ENCODE measurements around the gene NELL1. TPM values are rescaled to one million over a fixed set of nuclear protein-coding genes. Genes with fewer than 3 reads are reported as not detected.

Gene NELL1
- total RNA-seq, 4 donors from 2014 or later: not detected

DNA sequence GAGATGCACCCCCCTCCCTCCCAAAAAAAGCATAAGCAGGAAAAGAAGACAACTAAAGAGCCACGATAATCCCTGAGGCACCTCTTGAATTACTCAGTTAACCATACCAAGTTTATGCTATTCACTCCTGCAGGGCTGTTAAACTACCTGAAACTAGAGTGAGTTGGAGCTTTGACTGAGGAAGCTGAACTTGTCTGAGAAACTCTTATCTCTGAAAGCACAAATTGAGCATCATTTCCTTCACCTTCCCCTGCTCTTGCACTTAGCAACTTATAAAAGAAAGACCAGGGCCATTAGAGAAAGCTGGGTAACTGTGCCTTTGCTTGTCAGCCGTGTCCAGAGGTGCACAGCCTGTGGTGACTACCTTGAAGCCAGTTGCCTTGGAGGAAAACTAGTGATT is 745.6 kb downstream of the NELL1 start:
- Histone ChIP-seq H3K4me3 (no peak overlapping the region), H3K4me1 (no peaks in the 10 kb centered on the region), H3K27me3 (no peaks in the 10 kb centered on the region), H3K9me3 (no peaks in the 10 kb centered on the region), H3K36me3 (no peaks in the 10 kb centered on the region), H3K27ac (no peak overlapping the region)
- intact Hi-C loops (cut with DNase I; ENCODE audit: low total_unique reads) (no loop called here), in situ Hi-C loops (cut with MboI; ENCODE audit: low sequenced_read_pairs in 4 of 4) (no loop called here)
- DNase-seq (no peak), ATAC-seq (no peak)
- TF ChIP-seq, protein P1, sequence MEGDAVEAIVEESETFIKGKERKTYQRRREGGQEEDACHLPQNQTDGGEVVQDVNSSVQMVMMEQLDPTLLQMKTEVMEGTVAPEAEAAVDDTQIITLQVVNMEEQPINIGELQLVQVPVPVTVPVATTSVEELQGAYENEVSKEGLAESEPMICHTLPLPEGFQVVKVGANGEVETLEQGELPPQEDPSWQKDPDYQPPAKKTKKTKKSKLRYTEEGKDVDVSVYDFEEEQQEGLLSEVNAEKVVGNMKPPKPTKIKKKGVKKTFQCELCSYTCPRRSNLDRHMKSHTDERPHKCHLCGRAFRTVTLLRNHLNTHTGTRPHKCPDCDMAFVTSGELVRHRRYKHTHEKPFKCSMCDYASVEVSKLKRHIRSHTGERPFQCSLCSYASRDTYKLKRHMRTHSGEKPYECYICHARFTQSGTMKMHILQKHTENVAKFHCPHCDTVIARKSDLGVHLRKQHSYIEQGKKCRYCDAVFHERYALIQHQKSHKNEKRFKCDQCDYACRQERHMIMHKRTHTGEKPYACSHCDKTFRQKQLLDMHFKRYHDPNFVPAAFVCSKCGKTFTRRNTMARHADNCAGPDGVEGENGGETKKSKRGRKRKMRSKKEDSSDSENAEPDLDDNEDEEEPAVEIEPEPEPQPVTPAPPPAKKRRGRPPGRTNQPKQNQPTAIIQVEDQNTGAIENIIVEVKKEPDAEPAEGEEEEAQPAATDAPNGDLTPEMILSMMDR (IDR thresholded peaks at IDR 0.05 in 4 of 5, conservative IDR thresholded peaks at IDR 0.05 in 1 of 5): no peak

DNA sequence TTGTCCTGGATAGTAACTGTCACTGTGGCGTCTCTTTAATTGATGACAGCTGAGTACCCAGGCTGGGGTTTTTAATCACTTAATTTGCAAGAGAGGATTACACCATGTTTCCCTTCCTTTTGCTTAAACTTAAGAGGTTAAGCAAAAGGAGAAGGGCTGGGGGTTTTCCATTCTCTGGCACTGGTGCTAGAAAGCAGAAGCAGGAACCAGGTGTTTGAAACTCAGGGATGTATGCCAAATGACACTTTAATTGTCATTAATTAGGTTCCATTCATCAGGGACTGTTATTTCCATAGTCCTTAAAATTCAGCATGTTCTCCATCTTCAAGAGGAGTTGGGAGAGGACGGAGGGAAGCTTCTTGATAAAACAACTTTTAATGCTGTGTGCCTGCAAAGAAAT is 746.2 kb downstream of the NELL1 start:
- no peak for TF ChIP-seq POLR2A (IDR thresholded peaks at IDR 0.05)
- TF ChIP-seq, protein P1 (IDR thresholded peaks at IDR 0.05 in 4 of 5, conservative IDR thresholded peaks at IDR 0.05 in 1 of 5): no peak
- no peaks in the 10 kb centered on the region for H3K4me1 ChIP-seq
- ATAC-seq: no peak
- H3K9me3 ChIP-seq: no peaks in the 10 kb centered on the region
- no peak for DNase-seq
- intact Hi-C loops (cut with DNase I; ENCODE audit: low total_unique reads): no loop called here
- in situ Hi-C loops (cut with MboI; ENCODE audit: low sequenced_read_pairs in 4 of 4): no loop called here
- H3K36me3 ChIP-seq: no peaks in the 10 kb centered on the region
- H3K27ac ChIP-seq: no peak overlapping the region
- H3K27me3 ChIP-seq: no peaks in the 10 kb centered on the region
- no peak overlapping the region for H3K4me3 ChIP-seq

DNA sequence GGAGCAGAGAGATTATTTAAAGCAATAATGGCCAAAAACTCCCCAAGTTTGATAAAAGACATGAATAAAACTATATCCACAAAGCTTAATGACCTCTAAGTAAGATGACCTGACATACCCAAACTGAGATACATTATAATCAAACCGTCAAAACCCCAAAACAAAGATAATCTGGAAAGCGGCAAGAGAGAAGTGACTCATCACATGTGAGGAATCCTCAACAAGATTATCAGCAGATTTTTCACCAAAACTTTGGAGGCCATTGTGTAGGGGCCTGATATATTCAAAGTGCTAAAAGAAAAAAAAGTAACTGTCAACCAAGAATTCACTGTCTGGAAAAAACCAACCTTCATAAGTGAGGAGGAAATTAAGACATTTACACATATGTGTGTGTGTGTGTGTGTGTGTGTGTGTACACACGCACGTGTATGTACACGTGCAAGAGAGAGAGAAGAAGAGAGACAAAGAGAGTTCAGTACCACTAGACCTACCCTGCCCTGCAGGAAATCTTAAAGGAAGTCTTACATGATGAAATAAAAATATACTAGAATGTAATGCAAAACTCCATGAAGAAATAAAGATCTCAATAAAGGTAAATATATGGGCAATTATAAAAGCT is 752.4 kb downstream of the NELL1 start:
- in situ Hi-C loops (cut with MboI; ENCODE audit: low sequenced_read_pairs in 4 of 4) (no loop called here), intact Hi-C loops (cut with DNase I; ENCODE audit: low total_unique reads) (no loop called here)
- H3K36me3 ChIP-seq: no peaks in the 10 kb centered on the region
- no peak overlapping the region for H3K27ac ChIP-seq
- DNase-seq (no peak), ATAC-seq (no peak)
- no peaks in the 10 kb centered on the region for H3K27me3 ChIP-seq
- H3K9me3 ChIP-seq: no peaks in the 10 kb centered on the region
- no peak overlapping the region for H3K4me3 ChIP-seq
- TF ChIP-seq, protein P1 (IDR thresholded peaks at IDR 0.05 in 4 of 5, conservative IDR thresholded peaks at IDR 0.05 in 1 of 5): no peak
- TF ChIP-seq POLR2A (IDR thresholded peaks at IDR 0.05): no peak
- H3K4me1 ChIP-seq: no peaks in the 10 kb centered on the region

DNA sequence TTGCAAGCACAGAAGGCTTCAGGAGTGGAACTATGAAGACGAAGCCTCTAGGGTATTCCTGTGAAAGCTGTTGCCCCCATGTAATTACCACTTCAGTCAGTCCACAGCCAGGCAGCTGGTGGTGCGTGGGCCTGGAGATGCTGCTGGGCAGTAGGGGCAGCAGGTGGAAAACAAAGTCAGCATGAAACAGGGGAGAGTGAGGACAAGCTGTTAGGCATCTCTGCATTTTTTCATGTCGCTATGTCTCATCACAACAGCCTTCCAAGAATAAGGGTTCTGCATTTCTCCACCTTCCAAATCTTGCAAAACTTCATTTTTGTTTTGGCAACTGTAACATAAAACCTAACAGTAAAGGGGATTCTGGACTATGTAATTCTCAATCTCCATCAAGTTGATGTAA is 757.5 kb downstream of the NELL1 start:
- Histone ChIP-seq H3K9me3 (no peaks in the 10 kb centered on the region), H3K36me3 (no peaks in the 10 kb centered on the region), H3K4me3 (no peak overlapping the region), H3K27ac (no peak overlapping the region), H3K27me3 (no peaks in the 10 kb centered on the region), H3K4me1 (no peaks in the 10 kb centered on the region)
- in situ Hi-C loops (cut with MboI; ENCODE audit: low sequenced_read_pairs in 4 of 4) (no loop called here), intact Hi-C loops (cut with DNase I; ENCODE audit: low total_unique reads) (no loop called here)
- ATAC-seq (no peak), DNase-seq (no peak)
- TF ChIP-seq, protein P1 (IDR thresholded peaks at IDR 0.05 in 4 of 5, conservative IDR thresholded peaks at IDR 0.05 in 1 of 5): no peak
- no peak for TF ChIP-seq POLR2A (IDR thresholded peaks at IDR 0.05)

DNA sequence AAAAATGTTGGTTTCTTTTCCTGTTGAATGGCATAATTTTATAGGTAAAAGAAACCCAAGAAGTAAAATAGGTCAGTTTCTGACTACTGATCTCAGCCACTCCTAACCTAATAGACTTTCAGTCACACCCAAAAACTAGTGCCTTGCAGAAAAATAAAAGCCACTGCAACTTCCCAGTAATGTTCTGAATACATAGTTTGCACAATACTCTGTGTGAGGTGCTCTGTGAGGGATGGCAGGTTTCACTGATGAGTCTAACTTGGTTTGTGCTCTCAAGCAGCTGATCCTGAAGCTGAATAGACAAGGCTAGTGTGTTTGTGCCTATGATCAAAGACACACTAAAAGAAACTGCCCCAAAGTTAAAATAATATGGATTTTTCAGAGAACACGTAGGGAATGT is 758.3 kb downstream of the NELL1 start:
- Histone ChIP-seq H3K9me3 (no peaks in the 10 kb centered on the region), H3K36me3 (no peaks in the 10 kb centered on the region), H3K27ac (no peak overlapping the region), H3K27me3 (no peaks in the 10 kb centered on the region), H3K4me3 (no peak overlapping the region), H3K4me1 (no peaks in the 10 kb centered on the region)
- intact Hi-C loops (cut with DNase I; ENCODE audit: low total_unique reads): no loop called here
- ATAC-seq: no peak
- no peak for DNase-seq
- in situ Hi-C loops (cut with MboI; ENCODE audit: low sequenced_read_pairs in 4 of 4): no loop called here
- TF ChIP-seq, protein P1 (IDR thresholded peaks at IDR 0.05 in 4 of 5, conservative IDR thresholded peaks at IDR 0.05 in 1 of 5): no peak
- no peak for TF ChIP-seq POLR2A (IDR thresholded peaks at IDR 0.05)
